Fibroblast of skin of back (primary cell): ENCODE measurements around the gene NHSL2.
A peak's percentile ranks its signal among the peaks of the same experiment; 100 is the strongest.

Experiments
- DNase-seq: peaks from one replicate; pipeline ENCODE4 v3.0.0-alpha.2; 2013

The NHSL2 gene

DNA sequence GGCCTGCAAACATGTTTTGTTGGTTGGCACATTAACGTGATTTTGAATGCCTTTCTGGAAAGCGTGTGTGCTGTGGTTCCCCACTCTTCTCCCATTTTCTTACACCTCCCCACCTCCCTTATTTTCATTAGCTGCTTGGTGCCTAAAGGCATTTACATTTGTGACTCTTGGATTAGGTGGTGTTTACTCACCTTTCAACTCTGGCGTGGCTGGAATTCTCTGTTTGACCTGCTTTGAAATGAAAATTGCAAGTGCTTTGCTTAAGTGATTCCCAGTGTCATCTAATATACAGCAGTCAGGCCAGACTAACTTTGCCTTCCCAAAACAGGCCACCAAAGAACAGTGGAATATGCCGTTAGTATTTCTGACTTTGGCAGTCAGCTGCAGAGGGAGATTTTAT, 80.5 kb downstream of the NHSL2 start:
- no peak for DNase-seq

GRCh38 chrX:71992711-71993110, 82.1 kb downstream of the NHSL2 start:
- DNase-seq: no peak

- DNase-seq: no peak
Observed at GRCh38 chrX:71993371-71993770, 82.7 kb downstream of the NHSL2 start.

DNA sequence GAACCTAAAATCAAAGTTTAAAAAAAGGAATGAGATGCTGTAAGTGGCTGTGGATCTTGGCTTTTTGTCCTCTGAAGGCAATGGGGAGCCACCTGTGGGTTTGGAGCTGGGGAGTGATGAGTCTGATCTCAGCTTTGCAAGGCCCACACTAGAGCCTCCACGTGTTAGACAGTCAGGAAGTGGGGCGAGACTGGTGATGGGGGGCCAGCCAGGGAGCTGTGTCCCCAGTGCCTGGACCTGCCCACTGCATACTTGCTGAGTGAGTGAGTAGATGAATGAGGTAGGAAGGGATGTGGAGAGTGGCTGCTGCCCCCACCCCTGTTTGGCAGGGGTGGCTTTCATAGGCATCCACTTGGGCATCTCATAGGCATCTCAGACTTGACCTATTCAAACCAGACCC, 84.0 kb downstream of the NHSL2 start:
- no peak for DNase-seq

- no peak for DNase-seq
Observed at GRCh38 chrX:71995122-71995521, 84.5 kb downstream of the NHSL2 start.

DNA sequence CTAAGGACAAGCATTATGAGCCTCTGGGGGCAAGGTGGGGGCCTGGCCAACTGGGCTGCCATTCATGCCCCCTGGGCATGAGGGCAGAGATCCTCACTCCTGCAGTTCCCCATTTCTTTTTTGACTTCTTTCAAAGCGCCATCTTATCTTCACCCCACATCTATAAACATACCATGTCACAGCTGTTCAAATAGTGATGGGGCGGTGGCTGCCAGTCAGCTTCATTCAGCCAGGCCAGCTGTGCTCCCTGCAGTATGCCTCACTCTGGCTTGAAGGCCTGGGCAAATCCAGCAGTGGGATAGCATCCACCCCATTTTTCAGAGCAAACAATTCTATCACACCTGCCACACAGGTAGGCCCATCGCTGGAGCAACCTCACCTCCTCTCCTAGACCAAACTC, 85.5 kb downstream of the NHSL2 start:
- no peak for DNase-seq

GRCh38 chrX:71996826-71997225, 86.2 kb downstream of the NHSL2 start:
- DNase-seq: peak; percentile 73

- peak; percentile 21 for DNase-seq
Observed at GRCh38 chrX:71997320-71997719, 86.7 kb downstream of the NHSL2 start.

GRCh38 chrX:71998836-71999509, 88.3 kb downstream of the NHSL2 start:
- DNase-seq: peak; percentile 31

- no peak for DNase-seq
Observed at GRCh38 chrX:71999535-71999934, 88.9 kb downstream of the NHSL2 start.

GRCh38 chrX:72001471-72001870, 90.8 kb downstream of the NHSL2 start:
- DNase-seq: no peak

- no peak for DNase-seq
Observed at GRCh38 chrX:72001906-72002305, 91.3 kb downstream of the NHSL2 start.

DNA sequence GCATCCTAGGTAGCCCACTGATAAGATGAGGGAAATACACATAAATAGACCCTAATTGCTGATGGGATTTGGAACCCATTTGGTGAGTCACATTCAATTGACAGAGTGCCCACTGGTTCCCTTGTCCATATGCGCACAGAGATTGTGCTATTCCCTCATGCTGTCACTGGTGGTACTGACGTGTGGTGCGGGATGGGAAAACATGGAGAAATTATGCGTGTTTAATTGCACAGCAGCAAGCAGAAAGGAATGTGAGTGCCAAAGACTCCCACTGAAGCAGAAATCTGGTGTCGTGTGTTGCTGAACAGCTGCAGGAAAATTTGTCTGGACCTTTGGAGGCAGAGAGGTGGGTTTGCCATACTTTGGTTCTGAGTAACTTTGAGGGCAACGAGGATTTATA, 92.2 kb downstream of the NHSL2 start:
- no peak for DNase-seq

- peak; percentile 75 for DNase-seq
Observed at GRCh38 chrX:72003811-72004750, 93.4 kb downstream of the NHSL2 start.

- no peak for DNase-seq
Observed at GRCh38 chrX:72005046-72005445, 94.4 kb downstream of the NHSL2 start.

GRCh38 chrX:72006461-72006860, 95.8 kb downstream of the NHSL2 start:
- no peak for DNase-seq

DNA sequence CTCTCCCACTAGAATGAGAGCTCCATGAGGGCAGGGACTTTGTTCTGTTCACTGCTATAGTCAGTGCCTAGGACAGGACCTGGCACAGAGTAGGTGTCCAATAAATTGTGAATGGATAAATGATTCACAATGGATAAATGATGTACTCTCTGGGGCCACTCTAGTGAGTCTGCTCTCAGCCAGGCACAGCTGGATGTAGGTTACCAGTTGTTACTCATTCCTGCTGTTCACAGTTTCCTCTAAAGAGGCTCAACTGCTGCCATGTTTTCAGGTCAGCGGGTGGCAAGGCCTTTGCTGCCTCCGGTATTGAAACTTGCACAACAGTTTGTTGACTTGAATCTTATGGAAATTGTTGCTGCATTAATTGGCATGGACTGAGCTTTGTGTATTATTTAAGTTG, 99.1 kb downstream of the NHSL2 start:
- DNase-seq: no peak

DNA sequence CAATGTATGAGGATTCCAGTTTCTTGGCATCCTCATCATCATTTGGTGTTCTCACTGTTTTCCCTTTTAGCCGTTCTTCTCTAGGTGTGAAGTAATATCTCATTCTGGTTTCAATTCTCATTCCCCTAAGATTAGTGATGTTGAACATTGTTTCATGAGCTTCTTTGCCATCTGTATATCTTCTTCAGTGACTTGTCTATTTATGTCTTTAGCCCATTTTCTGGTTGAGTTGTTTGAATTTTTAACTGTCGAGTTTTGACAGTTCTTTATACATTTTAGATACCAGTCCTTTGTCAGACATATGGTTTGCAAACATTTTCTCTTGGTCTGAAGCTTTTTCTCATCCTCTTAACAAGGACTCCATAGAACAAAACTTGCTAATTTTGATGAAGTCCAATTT, 101.1 kb downstream of the NHSL2 start:
- DNase-seq: no peak

DNA sequence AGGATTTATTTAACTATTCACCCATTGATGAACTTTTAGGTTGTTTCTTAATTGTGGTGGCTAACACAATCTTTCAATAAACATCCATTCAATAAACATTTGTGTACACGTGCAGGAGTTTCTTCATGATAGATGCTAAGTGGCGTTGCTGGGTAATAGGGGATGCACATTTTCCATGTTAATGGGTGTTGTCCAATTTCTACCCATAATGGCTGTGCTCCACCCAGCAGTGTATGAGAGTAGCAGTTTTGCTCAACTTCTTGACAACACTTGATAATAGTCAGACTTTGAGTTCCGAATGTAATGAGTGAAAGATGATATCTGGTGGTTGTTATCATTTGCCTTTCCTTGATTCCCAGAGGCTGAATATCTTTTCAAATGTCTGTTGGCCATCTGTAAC, 104.7 kb downstream of the NHSL2 start:
- no peak for DNase-seq

DNA sequence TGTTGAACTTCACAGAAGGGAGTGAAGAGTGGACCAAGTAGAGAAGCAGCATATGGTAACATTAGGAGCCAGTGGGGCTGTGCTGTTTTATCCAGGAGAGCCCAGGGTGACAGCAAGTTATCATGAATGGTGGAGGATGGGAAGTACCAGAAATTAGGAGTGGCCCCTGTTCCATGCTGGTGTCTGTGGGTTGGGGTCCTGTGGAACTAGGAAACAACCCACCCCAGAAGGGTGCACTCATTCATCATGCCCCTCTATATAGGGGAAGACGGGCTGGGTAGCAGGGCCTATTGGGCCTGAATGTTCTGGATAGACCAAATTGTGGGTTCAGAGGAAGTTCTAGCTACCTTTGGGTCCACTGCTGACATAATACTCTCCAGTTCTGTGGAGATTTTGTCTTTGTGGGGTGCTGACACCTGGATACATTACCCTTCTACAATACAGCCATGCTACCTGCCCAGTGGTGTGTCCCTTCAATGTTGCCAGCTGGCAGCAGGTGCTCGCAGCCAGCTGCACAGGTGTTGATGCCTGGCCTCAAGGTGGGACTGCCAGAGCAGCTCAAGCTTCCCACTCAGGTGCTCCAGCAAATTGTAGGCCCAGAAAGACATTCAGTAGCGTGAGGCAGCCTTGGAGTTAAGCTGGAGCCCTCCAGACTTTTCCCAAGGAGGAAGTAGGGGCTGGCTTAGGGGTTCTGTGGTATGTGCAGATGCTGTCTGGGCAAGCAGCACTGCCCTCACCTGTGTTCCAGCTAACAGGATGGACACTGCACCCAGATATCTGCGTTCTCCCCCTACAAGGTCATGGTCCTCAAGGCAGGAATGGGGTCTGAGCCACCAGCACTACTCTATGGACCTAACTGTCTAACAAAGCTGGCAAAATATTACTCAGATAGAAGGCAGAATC, 106.5 kb downstream of the NHSL2 start:
- DNase-seq: no peak

DNA sequence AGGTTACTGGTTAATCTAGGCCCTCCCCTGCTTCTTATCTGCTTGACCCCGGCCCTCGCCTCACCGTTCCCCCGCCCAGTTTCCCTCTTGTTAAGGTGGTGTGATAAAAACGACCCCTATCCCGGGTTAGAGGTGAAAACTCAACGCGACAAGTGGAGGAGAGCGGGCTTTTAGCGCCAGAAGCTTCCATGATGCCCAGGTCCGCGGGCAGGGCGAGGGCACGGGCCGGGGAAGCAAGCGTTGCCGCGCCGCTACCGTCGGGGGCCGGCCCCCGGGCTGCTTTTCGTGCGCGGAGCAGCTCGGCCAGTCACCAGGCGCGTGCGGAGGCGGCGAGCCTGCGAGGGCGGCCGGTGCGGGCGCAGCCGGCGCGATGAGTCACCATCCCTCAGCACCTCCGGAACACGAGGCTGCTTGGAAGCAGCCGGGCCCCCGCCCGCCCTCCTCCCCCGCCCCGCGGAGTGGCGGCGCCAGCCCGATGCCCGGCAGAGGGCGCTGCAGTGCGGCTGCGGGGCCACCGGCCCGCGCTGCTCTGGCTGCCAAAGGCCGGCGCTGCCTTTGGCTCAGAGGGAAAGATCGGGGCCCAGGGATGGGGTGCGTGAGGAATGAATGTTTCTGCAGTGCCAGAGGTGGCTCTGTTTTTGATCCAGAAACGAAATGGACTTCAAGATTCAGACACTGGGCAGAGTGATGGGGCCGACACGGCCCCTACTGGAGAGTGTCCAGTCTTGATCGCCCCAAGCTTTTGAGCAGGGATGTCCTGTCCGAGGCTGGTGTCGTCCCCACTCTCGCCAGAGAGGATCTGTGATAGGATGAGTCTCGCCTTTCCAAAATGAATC, 107.8 kb downstream of the NHSL2 start:
- DNase-seq: peak; percentile 86

GRCh38 chrX:72019487-72019886, 108.8 kb downstream of the NHSL2 start:
- DNase-seq: no peak
